Jurkat, Clone E6-1 (cell line): Measurements from ENCODE around the gene DCAF10.
"Not testable (repeated sequence)": the region's sequence is repeated elsewhere in the genome, so short reads cannot be mapped to it uniquely, and the experiment has no call there.

Experiments used
- DNase-seq: peaks from one replicate; pipeline ENCODE4 v3.0.0-alpha.2; 2011; ENCODE audit warnings: low read depth, low spot score
- H3K4me3 ChIP-seq: 2 replicates; pipeline ENCODE4 v1.5.1; 2011; ENCODE audit warnings: mild to moderate bottlenecking, low read length, control low read depth, moderate library complexity

DCAF10 gene

DNA sequence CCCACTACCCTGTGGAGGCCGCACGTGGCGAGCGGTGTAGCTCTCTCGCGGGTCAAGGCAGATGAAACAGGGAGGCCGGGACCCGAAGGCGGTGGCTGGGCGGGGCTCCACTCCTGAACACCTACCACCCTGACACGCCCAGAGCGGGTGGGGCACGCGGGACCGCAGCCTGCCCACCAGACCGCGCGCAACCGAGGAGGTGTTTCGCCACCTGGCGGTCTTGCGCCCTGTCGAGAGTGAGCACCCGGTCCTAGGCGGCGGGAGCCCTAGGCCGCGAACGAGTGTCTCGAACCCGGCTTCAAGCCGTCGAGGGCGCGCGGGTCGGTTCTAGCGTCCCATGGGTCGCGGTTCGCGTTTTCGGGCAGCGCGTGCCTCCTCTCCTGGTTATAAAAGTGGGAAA lies 13.5 kb upstream of the DCAF10 start:
- no peak overlapping the region for H3K4me3 ChIP-seq
- DNase-seq: no peak

DNA sequence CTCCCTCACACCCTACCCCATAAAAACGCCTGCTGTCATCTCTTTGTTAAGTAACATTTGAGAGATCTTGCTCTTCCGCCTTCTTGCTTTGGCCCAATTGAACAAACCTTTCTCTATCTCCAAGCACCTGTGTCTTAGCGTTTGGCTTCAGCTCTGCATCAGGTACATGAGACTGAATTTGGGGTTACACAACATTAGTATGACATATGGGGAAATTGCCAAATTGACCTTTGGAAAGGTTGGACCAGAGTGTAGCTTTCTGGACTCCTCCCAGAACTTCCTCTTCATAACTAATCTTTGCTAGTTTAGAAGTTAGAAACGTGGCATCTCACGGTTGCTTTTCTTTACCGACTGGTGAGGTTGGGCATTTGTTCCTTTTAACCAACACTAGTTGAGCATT lies 12.3 kb upstream of the DCAF10 start:
- H3K4me3 ChIP-seq: no peak overlapping the region
- no peak for DNase-seq

DNA sequence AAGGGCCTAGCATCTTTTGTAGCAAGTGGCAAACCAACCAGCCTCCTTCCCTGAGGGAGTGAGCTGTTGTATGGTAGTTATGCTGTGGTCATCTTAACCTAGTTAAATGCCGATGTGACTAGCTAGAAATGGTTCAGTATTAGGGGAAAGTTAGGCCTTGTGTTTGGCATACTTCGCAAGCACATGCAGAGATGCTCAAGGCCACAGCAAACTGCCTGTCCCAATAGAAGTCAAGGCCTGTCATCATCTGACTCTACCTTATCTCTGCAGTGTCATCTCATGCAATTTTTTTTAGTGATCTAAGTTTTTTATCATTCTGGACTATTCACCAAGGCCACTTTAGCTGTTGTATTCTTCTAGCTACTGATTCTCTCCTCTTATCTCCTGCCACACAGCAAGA lies 10.5 kb upstream of the DCAF10 start:
- DNase-seq: no peak

GRCh38 chr9:37792122-37792521 lies 8.5 kb upstream of the DCAF10 start:
- H3K4me3 ChIP-seq: no peak overlapping the region
- DNase-seq: no peak

More for the DNA sequence above, 10.5 kb upstream of the DCAF10 start:
- H3K4me3 ChIP-seq: no peak overlapping the region

DNA sequence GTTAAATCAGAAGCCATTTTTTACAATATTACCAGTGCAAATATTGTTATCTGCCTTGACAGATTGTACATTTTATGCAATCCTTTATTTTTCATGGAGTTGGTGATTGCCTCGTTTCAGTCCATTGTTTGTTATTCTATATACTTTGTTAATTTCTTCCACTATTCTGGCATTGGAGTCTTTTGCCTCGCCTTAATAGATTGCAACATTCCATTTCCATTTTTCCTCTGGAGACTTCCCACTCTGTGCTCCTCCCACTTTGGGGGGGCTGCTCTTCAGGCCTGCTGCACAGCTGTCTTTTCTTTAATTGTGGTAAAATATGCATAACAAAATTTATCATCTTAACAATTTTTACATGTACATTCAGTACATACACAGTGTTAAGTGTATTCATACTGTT lies 4.4 kb upstream of the DCAF10 start:
- no peak for DNase-seq
- H3K4me3 ChIP-seq: no peak overlapping the region

DNA sequence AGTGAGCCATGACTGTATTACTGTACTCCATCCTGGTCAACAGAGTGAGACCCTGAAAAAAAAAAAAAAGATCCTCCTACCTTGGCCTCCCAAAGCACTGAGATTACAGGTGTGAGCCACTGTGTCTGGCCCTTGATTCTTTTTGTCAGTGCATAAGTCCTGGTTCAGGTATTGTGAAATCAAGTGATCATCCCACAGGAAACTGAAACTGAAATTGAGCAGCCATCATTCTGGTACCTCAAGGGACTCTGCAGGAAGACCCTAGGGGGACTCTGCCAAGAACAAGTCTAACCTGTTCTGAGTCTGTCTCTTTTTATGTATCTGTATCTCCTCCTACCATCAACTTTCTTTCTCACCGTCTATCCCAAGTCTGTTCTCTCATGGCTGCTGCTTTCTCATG lies 1.9 kb upstream of the DCAF10 start:
- no peak for DNase-seq
- no peak overlapping the region for H3K4me3 ChIP-seq

DNA sequence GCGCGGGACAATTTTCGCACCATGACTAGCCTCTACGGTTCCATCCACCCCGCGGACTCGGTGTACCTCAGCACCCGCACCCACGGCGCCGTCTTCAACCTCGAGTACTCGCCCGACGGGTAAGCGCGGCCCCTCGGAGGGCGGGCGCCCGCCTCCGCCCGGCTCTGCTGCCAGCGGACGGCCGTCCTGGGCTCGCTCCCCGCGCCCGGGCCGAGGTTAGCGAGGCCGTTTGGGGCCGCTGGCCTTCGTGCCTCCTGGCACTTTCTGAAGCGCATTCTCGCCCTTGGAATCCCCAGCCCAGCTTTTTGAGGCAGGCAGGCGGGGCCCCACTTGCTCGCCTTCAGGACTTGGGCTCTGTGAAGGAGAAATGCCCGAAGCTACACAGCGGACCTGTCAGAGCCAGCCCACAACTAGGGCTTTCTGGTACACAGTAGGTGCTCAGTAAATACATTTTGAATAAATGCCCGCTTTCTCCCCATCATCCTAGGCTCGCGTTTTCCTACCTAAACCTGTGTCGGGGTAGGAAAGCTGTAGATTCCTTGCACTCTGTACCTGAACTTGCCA lies 772 bp downstream of the DCAF10 start:
- no peak for DNase-seq
- H3K4me3 ChIP-seq: peak overlapping the region; percentile 92

- no peak for DNase-seq
- H3K4me3 ChIP-seq: peak overlapping the region; percentile 92
These were observed 1.5 kb downstream of the DCAF10 start for GRCh38 chr9:37801959-37802711.

- DNase-seq: no peak
These were observed 5.7 kb downstream of the DCAF10 start for GRCh38 chr9:37806271-37806670.

DNA sequence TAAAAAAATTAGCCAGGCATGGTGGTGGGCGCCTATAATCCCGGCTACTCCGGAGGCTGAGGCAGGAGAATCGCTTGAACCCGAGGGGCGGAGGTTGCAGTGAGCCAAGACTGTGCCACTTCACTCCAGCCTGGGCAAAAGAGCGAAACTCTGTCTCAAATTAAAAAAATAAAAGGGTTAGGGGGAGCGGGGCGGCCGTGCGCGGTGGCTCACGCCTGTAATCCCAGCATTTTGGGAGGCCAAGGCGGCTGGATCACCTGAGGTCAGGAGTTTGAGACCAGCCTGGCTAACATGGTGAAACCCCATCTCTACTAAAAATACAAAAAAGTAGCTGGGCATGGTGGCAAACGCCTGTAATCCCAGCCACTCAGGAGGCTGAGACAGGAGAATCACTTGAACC lies 9.1 kb downstream of the DCAF10 start:
- not testable (repeated sequence) for H3K4me3 ChIP-seq

More at GRCh38 chr9:37806271-37806670, 5.7 kb downstream of the DCAF10 start:
- no peak overlapping the region for H3K4me3 ChIP-seq

GRCh38 chr9:37811906-37812476 lies 11.4 kb downstream of the DCAF10 start:
- H3K4me3 ChIP-seq: no peak overlapping the region
- DNase-seq: no peak

More for the DNA sequence above, 9.1 kb downstream of the DCAF10 start:
- DNase-seq: not testable (repeated sequence)

GRCh38 chr9:37812773-37813379 lies 12.3 kb downstream of the DCAF10 start:
- DNase-seq: no peak
- no peak overlapping the region for H3K4me3 ChIP-seq

DNA sequence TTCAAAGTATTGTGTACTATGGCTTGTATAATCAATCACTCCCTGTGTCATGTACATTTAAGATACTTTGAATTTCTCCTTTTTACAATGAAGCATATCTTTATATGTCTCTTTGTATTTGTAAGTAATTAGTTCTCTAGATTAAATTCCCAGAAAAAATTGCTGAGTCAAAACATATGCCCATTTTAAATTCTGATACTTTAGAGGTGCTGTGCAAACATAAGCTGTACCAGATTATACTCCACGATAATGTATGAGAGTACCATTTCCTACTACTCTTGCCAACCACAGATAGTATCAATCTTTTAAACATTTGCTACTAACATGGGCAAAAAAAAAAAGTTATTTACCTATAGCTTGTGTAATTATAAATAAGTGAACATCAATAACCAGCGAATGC lies 18.3 kb downstream of the DCAF10 start:
- H3K4me3 ChIP-seq: no peak overlapping the region
- DNase-seq: no peak

DNA sequence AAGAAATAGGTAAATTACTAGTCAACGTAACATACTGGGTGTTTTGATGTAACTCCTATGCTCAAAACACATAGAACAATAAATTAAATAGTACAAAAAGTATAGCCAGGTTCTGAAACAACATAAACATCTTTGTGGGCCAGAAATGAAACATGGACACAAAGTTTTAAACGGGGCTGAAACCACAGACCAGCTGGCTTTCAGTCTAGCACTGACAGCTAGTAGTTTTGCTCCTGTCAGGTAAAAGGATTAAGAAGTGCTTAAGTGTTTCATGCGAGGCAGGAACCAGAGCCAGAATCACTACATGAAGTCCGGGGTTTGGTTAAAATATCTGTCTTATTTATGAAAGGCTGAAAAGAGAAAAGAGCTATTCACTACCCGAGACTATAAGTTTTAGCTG lies 19.5 kb downstream of the DCAF10 start:
- H3K4me3 ChIP-seq: no peak overlapping the region
- no peak for DNase-seq

- not testable (repeated sequence) for H3K4me3 ChIP-seq, DNase-seq
These were observed 24.6 kb downstream of the DCAF10 start for GRCh38 chr9:37825174-37825573.

DNA sequence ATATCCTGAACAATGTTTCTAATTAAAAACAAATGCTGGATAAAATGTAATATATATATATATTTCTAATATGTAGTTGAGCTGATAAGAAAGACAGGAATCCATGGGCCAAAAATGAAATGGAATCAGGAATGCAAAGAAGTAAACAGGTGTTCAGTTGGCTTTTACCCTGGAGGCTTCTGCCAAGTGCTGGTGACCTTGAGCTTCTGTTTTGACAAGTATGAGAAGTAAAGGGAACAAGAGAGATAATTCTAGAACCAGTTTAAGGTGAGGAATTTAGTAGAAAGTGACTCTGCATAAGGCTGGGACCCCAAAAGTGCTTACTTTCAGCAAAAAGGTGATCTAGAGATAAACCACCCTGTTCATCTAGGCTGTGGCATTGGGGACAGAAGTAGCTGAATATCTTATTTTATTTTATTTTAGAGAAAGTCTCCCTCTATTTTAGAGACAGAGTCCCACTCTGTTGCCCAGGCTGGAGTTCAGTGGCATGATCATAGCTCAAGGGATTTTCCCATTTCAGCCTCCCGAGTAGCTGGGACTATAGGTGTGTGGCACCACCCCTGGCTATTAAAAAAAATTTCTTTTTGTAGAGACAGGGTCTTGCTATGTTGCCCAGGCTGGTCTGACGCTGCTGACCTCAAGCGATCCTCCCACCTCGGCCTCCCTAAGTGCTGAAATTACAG lies 27.0 kb downstream of the DCAF10 start:
- DNase-seq: no peak
- no peak overlapping the region for H3K4me3 ChIP-seq

GRCh38 chr9:37835821-37836220 lies 35.2 kb downstream of the DCAF10 start:
- no peak overlapping the region for H3K4me3 ChIP-seq
- DNase-seq: no peak

GRCh38 chr9:37836386-37836785 lies 35.8 kb downstream of the DCAF10 start:
- DNase-seq: no peak
- no peak overlapping the region for H3K4me3 ChIP-seq

DNA sequence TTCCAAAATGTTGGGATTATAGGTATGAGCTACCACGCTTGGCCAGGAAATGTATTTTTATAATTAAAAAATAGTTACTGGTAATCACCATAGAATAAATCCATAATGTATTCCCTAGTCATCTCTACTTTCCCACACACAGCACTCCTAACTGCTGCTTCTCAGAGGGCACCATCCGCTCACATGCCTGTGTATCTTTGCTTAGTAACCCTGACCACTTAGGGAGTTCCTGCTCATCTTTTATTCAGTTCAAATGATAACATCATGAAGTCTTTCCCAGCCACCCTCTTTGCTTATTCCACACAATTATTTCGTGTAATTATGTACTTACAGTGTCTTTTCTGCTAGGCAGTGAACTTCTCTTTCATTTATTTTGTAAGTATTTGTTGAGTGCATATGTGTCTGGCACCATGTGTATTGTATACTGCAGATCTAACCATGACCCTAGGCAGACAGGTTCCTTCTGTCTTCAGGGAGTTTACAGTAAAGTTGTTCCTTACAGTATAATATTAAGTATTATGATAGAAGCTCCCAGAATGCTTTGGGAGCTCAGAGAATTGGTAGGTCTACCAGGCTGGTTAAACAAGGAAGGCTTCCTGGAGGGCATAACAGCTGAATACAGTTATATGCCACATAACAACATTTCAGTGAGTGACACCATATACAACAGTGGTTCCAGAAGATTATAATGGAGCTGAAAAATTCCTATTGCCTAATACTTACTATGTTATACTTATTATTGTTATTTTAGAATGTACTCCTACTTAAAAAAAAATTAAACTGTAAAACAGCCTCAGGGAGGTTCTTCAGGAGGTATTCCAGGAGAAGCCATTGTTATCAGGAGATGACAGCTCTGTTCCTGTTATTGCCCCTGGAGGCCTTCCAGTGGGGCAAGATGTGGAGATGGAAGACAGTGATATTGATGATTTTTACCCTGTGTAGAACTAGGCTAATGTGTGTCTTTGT lies 39.2 kb downstream of the DCAF10 start:
- H3K4me3 ChIP-seq: no peak overlapping the region
- DNase-seq: no peak
